ENCODE results near the gene SPAG16.

- TF ChIP-seq CTCF (IDR thresholded peaks at IDR 0.05) (no peak), ZFX (IDR thresholded peaks at IDR 0.05; ENCODE audit: borderline replicate concordance) (no peak)
Observed at GRCh38 chr2:214034417-214034816, 750.2 kb downstream of the SPAG16 start.

Measured in 22Rv1 (cell line).